Left ventricle myocardium inferior (tissue), 1 donor: ENCODE data around the gene TSC22D3. TPM values are rescaled to one million over a fixed set of nuclear protein-coding genes. Genes with fewer than 3 reads are reported as not detected.

ENCODE experiments used
- DNase-seq: peaks from one replicate; pipeline ENCODE4 v3.0.0-alpha.2; 2020
- H3K27ac ChIP-seq: fragments of 200-600 bp; replicated peaks from 2 replicates; pipeline ENCODE4 v1.8.0; 2021
- H3K27me3 ChIP-seq: fragments of 200-600 bp; 2 replicates; pipeline ENCODE4 v1.8.0; 2021; ENCODE audit warnings: low read depth
- H3K36me3 ChIP-seq: fragments of 200-600 bp; 2 replicates; pipeline ENCODE4 v1.8.0; 2021
- H3K4me1 ChIP-seq: fragments of 200-600 bp; 2 replicates; pipeline ENCODE4 v1.8.0; 2021
- H3K4me3 ChIP-seq: fragments of 200-600 bp; 2 replicates; pipeline ENCODE4 v1.8.0; 2021; ENCODE audit warnings: mild to moderate bottlenecking, moderate library complexity
- H3K9me3 ChIP-seq: fragments of 200-600 bp; replicated peaks from 2 replicates; pipeline ENCODE4 v1.8.0; 2021
- CTCF ChIP-seq: fragments of 200-600 bp; IDR thresholded peaks from 2 replicates; pipeline ENCODE4 v1.8.0; 2021; ENCODE audit warnings: antibody characterized with exemption, mild to moderate bottlenecking, borderline replicate concordance
- intact Hi-C: fragments of 100-400 bp; cut with micrococcal nuclease; formaldehyde crosslinking; loops from one replicate; pipeline ENCODE4 v1.11.0; 2022
- total RNA-seq: library from RNA; stranded (reverse); fragmentation: NEBNext Ultra II Directional; extraction: Animal tissue kit (Norgen Biotek cat#: 25700); gene quantifications from one replicate; pipeline ENCODE4 v1.2.1, GENCODE V29; 2021
- donor health status: DM: no; HTN: yes; CAD: no; lungs with severe emphysema.

TSC22D3 gene
- total RNA-seq, 1 donor from 2014 or later = 58.9 TPM

DNA sequence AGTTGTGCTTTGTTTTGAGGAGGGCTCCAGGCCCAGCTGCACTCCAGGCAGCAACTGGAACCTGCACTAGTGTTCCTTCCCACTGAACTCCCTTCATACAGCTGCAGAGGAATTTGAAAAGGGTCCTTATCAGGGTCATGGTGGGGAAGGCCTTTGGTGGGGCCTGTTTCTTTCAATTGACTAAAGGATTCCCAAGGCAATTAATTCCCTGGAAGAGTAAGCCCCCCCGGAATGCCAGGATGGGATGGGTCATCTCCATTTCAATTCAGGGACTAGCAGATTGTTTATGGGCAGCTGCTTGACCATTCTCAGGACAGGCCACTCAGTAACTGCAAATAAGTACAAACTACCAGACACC, 45.3 kb downstream of the TSC22D3 start:
- no peak for TF ChIP-seq CTCF
- Histone ChIP-seq H3K27me3 (no peaks in the 10 kb centered on the region), H3K4me1 (peaks cover 95% of the 10 kb centered on the region), H3K4me3 (no peak overlapping the region), H3K9me3 (no peaks in the 10 kb centered on the region), H3K36me3 (no peaks in the 10 kb centered on the region), H3K27ac (peak overlapping the region; percentile 80)
- no peak for DNase-seq
- intact Hi-C loops = loop anchor here (5.0 kb wide), 1 partner anchor 37 kb away; no protein-coding TSS in a partner anchor

- peaks cover 96% of the 10 kb centered on the region for H3K4me1 ChIP-seq
- H3K27ac ChIP-seq = peak overlapping the region; percentile 80
- intact Hi-C loops = loop anchor here (5.0 kb wide), 2 partner anchors 38 to 48 kb away; partner anchors contain the start of genes NCBP2L and TSC22D3
- H3K36me3 ChIP-seq = no peaks in the 10 kb centered on the region
- DNase-seq = peak; percentile 58
- no peak for TF ChIP-seq CTCF
- H3K9me3 ChIP-seq = no peaks in the 10 kb centered on the region
- H3K27me3 ChIP-seq = no peaks in the 10 kb centered on the region
- H3K4me3 ChIP-seq = no peak overlapping the region
Observed at GRCh38 chrX:107729558-107730297, 45.9 kb downstream of the TSC22D3 start.

GRCh38 chrX:107728371-107729099, 47.1 kb downstream of the TSC22D3 start:
- Histone ChIP-seq H3K27ac (peak overlapping the region; percentile 80), H3K27me3 (no peaks in the 10 kb centered on the region), H3K36me3 (no peaks in the 10 kb centered on the region), H3K4me1 (peaks cover 88% of the 10 kb centered on the region), H3K9me3 (no peaks in the 10 kb centered on the region), H3K4me3 (no peak overlapping the region)
- no peak for TF ChIP-seq CTCF
- DNase-seq = no peak
- intact Hi-C loops = loop anchor here (5.0 kb wide), 1 partner anchor 49 kb away; the partner anchor contains the start of genes NCBP2L and TSC22D3

GRCh38 chrX:107726816-107727534, 48.6 kb downstream of the TSC22D3 start:
- no peak for TF ChIP-seq CTCF
- no peaks in the 10 kb centered on the region for H3K36me3 ChIP-seq
- no peak overlapping the region for H3K4me3 ChIP-seq
- intact Hi-C loops = loop anchor here (5.0 kb wide), 1 partner anchor 50 kb away; the partner anchor contains the start of genes NCBP2L and TSC22D3
- peaks cover 75% of the 10 kb centered on the region for H3K4me1 ChIP-seq
- no peaks in the 10 kb centered on the region for H3K9me3 ChIP-seq
- DNase-seq = no peak
- H3K27me3 ChIP-seq = no peaks in the 10 kb centered on the region
- peak overlapping the region; percentile 59 for H3K27ac ChIP-seq

DNA sequence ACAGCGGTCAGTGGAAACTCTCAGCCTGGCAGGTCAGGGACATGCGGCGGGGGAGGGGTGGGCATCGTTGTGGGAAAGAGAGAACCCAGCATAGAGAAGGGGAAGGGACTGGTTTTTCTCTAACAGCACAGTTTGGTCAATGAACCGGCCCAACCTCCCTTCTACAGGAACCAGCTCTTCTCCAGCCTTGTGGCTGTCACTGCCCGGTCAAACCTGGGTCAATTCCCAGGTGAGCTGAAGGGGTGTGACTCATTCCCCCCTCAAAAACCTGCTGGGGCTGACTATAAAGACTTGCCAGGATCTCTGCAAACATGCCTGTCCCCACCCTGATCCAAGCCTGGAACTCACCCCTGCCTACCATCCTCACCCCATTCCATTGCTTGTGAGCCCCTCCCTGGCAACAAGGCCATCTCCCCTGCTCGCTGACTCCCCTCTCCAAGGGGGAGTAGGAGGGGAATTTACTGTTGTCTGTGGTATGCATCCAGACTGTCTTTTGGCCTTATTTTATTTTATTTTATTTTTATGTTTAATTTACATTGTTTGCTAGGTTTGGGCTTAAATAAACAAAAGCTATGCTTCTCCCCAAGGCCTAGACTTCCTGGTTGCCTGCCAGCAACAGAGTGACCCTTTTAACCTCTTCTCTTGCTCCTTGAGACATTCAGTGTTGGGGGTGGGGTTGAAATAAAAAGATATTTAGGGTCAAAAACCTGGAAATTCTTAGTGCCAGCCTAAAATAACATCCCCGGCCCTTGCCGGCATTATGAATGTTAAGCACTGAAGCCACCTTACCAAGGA, 49.6 kb downstream of the TSC22D3 start:
- Histone ChIP-seq H3K4me1 (peaks cover 74% of the 10 kb centered on the region), H3K9me3 (no peaks in the 10 kb centered on the region), H3K27me3 (no peaks in the 10 kb centered on the region), H3K36me3 (no peaks in the 10 kb centered on the region), H3K27ac (peak overlapping the region; percentile 59), H3K4me3 (no peak overlapping the region)
- intact Hi-C loops = loop anchor here (5.0 kb wide), 1 partner anchor 51 kb away; the partner anchor contains the start of genes NCBP2L and TSC22D3
- no peak for TF ChIP-seq CTCF
- DNase-seq = no peak
